ENCODE data around the gene RAB11FIP5. TPM values are rescaled to one million over a fixed set of nuclear protein-coding genes. Genes with fewer than 3 reads are reported as not detected.
"Not testable (repeated sequence)": the region's sequence is repeated elsewhere in the genome, so short reads cannot be mapped to it uniquely, and the experiment has no call there.

The RAB11FIP5 gene
- total RNA-seq, 1 experiment from 2014 or later: 7.9 TPM

DNA sequence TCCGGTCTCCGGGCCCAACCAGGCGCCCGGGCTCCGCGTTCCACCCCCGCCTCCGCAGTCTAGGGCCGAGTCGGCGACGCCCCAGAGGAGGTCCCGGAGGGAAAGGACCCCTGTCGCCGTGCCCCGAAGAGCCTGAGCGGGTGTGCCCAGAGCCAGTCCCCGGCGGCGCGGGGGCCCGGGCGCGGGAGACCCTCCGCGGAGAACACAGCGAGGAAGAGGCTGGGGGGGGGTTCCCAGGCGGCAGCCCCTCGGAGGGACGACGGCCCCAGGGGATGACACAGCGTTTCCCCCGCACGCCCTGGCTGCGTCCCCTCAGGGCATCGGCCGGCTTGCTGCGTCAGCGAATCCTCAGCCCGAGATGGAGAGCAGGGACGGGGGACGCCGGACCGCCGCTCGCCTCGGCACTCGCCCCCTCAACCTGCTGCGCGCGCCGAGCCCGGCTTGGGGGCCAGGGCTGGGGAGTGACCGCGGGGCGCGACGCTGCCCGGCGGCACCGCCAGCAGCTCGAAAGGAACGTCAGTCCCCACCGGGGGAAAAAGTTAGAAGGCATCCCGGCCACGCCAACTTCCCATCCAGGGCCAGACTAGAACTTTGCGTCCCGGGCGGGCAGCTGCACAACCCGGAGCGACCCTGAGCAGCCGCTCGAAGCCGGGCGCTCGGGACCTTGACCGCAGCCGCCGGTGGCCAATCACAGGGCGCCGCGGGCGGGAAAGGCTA, 41.9 kb downstream of the RAB11FIP5 start:
- DNase-seq (ENCODE audit: low spot score): no peak

DNA sequence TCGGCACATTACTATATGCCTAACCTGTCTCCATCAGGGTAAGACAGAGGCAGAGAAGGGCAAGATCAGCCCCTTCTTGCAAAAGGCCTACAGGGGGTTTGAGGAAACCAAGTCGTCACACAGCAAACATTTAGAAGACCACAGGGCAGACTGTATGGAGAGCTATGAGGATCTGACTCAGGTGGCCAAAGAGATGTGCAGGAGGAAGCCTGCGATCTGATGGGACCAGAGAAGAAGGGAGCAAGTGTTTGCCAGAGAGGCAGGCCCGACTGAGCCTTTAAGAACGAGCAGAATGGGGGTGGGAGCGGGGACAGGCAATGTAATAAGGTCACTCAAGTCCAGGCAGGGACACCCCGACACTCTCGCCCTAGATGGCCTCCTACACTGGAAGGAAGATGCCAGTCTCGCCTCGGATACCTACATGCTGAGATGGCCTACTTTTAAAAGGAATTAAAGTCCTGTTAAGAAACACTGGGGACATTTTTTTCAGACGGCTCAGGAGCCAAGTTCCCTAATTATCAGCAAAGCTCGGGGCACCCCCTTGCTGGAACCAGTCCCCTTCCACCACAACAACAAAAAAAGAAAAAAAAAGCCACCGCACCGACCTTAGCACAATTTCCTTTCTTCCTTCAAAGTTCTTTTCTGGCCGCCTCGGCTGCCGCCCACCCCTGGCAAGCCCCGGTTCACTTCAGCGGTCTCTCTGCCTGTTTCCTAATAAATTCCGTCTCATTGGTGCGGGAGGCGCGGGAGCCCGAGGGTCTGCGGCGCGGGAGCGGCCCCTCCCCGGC, 42.7 kb downstream of the RAB11FIP5 start:
- no peak for DNase-seq (ENCODE audit: low spot score)

DNA sequence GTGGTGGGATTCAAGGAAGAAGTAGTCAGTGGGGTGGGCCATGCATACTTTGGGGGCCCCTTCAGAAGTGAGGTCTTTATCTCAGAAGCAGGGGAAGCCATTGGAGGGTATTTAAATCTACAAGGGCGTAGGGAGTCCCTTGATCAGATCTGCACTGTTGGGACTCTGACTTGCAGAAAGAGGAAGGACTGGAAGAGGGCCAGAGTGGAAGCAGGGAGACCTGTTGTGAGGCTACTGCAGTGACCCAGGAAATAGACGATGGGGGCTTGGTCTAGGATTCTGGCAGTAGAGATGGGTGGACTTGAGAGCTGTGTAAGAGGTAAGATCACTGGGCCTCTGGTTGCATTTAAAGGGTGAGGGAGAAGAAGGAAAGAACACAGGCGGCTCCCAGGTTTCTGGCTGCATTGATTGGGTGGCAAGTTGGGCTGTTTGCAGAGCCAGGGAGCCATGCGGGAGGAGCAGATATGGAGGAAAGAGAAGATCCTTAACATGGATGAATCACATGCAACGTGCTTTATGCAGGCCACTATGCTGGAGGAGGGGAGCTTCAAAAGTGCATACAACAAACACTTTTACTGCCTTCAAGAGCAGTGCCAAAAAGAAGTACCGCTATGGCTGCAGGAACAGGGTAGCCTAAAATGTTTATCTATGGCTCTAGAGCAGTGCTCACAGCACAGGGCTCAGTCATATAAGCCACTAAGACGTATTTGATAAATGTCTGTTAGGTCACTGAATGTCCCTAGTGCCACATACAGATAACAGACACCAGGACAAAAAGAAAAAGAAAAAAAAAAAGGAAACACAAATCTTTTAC, 43.5 kb downstream of the RAB11FIP5 start:
- no peak for DNase-seq (ENCODE audit: low spot score)

DNA sequence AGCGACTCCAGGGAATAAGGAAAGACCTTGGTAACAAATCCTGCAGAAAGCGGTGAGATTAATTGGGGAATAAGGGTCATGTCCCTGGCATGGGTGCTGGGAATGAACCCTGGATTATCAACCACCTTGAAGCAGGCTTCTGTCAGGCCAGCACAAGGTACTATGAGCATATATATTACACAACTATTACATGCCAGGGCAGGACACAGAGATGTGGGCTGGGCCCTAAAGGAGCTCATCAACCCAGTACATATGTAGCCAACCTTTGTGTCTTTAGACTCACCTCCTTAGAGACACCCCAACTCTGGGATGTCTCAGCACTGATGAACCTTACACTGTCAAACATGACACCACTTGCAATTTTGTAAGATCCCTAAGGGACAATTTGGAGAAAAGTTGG, 44.6 kb downstream of the RAB11FIP5 start:
- DNase-seq (ENCODE audit: low spot score): no peak

DNA sequence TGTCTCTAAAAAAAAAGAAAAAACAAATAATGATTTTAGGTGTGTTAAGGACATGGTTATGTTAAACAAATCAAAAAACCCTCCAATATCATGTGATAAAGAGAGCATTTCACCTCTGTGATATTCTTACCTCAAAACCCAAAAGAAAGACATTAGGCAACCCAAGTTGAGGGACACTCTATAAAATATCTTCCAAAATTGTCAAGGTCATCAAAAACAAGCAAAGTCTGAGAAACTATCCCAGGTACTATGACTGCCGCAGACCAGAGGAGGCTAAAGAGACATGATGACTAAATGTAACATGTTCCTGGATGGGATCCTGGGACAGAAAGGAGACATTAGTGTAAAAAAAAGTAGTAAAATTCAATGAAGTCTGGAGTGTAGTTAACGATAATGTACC, 45.7 kb downstream of the RAB11FIP5 start:
- DNase-seq (ENCODE audit: low spot score): no peak

DNA sequence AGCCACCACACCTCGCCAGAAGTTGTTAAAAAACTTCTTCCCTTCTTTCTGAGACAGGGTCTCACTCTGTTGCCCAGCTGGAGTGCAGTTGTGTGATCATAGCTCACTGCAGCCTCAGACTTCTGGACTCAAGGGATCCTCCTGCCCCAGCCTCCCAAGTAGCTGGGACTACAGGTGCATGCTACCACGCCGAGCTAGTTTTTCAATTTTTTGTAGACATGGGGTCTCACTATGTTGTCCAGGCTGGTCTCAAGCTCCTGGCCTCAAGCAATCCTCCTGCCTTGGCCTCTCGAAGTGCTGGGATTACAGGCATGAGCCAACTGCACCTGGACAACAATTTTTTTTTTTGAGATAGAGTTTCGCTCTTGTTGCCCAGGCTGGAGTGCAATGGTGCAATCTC, 47.7 kb downstream of the RAB11FIP5 start:
- not testable (repeated sequence) for DNase-seq (ENCODE audit: low spot score)

GRCh38 chr2:73063909-73064875, 48.6 kb downstream of the RAB11FIP5 start:
- DNase-seq (ENCODE audit: low spot score): peak; percentile 82

DNA sequence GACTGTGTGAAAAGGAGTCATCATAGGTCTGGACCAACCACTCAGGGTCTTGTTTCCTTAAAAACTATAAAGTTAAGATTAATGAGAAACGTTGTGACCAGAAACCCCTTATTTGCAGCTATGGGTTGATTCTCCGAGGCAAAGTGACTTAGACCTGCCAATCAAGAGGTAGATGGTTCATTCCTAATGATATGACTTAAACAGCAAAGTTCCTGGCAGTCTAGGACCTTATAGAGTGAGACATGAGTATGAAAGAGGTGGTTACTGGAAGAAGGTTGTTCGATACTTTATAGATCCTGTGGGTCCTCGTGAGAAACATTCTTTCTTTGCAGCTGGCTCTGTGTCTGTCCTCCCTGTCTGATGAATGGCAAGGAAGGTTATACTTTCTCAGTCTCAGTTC, 49.3 kb downstream of the RAB11FIP5 start:
- no peak for DNase-seq (ENCODE audit: low spot score)

DNA sequence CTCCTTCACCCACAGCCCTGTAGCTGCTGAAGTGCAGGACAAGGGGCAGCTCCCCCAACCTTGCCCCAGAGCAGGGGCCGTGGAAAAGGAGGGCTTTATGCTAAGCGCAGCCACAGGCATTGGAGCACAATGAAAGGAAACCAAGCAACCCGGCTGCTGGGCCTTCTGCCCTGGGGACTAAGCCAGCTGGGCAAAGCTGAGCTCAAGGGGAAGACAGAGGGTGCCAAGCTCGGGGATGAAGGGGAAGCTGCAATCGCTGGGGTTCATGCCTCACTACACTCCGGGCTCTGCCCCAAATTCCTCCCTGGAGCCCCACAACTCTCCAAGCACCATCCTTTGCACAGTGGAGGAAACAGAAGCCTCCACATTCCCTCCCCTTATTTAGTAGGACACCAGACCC, 53.6 kb downstream of the RAB11FIP5 start:
- DNase-seq (ENCODE audit: low spot score): no peak

GRCh38 chr2:73054980-73055379, 57.8 kb downstream of the RAB11FIP5 start:
- DNase-seq (ENCODE audit: low spot score): no peak

GRCh38 chr2:73053316-73054114, 59.2 kb downstream of the RAB11FIP5 start:
- DNase-seq (ENCODE audit: low spot score): no peak

- DNase-seq (ENCODE audit: low spot score): no peak
These were observed 62.6 kb downstream of the RAB11FIP5 start for GRCh38 chr2:73050121-73050545.

DNA sequence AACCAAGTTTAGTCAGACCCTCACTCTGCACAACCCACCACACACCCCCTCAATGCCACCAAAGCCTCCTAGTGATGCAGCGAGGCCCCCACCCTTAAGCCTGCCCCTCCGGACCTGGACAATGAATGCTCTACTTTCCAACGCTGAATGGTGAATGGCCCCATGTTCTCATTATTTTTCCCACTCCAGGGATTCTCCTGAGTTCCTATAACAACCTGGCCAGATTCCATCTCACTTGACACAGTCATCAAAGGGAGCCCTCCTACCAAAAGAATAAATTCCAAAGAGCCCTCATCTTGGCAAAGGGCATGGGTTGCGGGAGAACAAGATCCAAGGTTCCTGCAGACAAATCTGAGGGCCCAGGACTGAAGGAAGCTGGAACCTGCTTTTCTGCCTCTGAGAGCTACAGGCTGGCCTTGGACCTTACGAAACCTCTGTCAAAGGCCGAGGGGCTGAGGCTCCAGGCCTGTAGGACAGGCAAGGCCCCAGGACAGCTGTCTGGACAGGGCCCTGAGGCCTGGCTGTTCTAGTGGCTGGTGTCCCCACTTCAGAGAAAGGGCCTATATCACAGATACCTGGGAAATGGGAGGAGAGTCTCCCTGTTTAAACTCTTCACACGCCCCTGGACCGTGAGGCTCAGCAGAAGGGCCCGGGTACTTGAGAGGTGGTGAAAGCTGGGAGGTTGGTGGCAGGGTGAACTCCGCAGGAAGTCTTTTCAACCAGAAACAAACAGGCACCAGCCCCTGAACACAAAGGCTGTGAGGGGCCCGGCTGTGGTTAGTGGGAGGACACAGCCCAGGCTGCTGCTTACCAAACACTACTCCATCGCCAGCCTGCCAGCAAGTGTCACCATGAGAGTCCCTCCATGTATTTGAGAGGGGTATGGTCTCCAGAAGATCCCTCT, 68.6 kb downstream of the RAB11FIP5 start:
- no peak for DNase-seq (ENCODE audit: low spot score)

DNA sequence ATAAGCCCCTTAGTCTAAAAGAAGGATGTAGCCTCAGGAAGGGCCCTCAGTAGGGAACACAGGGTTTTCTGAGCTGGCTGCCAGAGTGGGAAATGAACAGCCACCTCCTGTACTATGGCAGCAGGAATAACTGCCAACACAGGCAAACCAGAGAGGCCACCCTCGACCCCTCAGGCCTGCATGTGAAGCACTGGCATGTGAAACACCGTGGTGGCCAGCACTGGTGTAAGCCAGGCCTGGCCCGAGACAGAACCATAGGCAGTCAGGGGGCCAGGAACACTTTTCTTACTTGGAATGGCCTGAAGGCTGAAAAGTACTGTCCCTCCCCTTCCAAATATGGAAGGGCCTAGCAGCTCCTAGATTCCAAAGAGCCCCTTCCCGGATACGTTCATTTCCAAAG, 69.5 kb downstream of the RAB11FIP5 start:
- DNase-seq (ENCODE audit: low spot score): no peak

GRCh38 chr2:73037947-73038585, 74.7 kb downstream of the RAB11FIP5 start:
- DNase-seq (ENCODE audit: low spot score): no peak

GRCh38 chr2:73036766-73037165, 76.0 kb downstream of the RAB11FIP5 start:
- DNase-seq (ENCODE audit: low spot score): no peak

GRCh38 chr2:73035899-73036711, 76.6 kb downstream of the RAB11FIP5 start:
- DNase-seq (ENCODE audit: low spot score): no peak

All from H4 (cell line).